ENCODE measurements around the gene QRFP.

The QRFP gene

GRCh38 chr9:130895481-130896232 is 955 bp downstream of the QRFP start:
- TF ChIP-seq ZEB2 (tag by site-specific recombination; IDR thresholded peaks at IDR 0.05) (no peak), ZNF449 (tag by site-specific recombination; IDR thresholded peaks at IDR 0.05) (no peak), ZNF560 (tag by site-specific recombination; IDR thresholded peaks at IDR 0.05; ENCODE audit: borderline replicate concordance) (no peak)
- ChIA-PET POLR2A (interaction anchor here (0.6 kb wide), 1 partner anchor 47 kb away, joined by 4 read pairs; no protein-coding TSS in a partner anchor), CTCF (interaction anchor here (0.6 to 2.9 kb wide), 4 partner anchors 29 to 103 kb away, joined by 3 to 13 read pairs (median 4); no protein-coding TSS in a partner anchor)
- Histone ChIP-seq H3K27ac (ENCODE audit: extremely low read depth, low read depth, low read length) (no peak overlapping the region), H3K4me1 (ENCODE audit: control insufficient read depth, insufficient read depth, low read length) (no peaks in the 10 kb centered on the region), H3K4me3 (ENCODE audit: low read depth, low read length) (no peak overlapping the region), H3K36me3 (ENCODE audit: control insufficient read depth in 2 of 2, insufficient read depth in 1 of 2, low read length in 2 of 2) (peaks cover 0 to 28% of the 10 kb centered on the region in 2 experiments; a peak in 1 of 3 replicates), H3K9me3 (ENCODE audit: control insufficient read depth, insufficient read depth, low read depth, low read length) (no peaks in the 10 kb centered on the region)

- Histone ChIP-seq H3K4me3 (ENCODE audit: low read depth, low read length) (no peak overlapping the region), H3K27ac (ENCODE audit: extremely low read depth, low read depth, low read length) (no peak overlapping the region), H3K36me3 (ENCODE audit: control insufficient read depth in 2 of 2, insufficient read depth in 1 of 2, low read length in 2 of 2) (peaks cover 0 to 32% of the 10 kb centered on the region in 2 experiments; a peak in 1 of 3 replicates), H3K9me3 (ENCODE audit: control insufficient read depth, insufficient read depth, low read depth, low read length) (no peaks in the 10 kb centered on the region), H3K4me1 (ENCODE audit: control insufficient read depth, insufficient read depth, low read length) (no peaks in the 10 kb centered on the region)
- ChIA-PET POLR2A (no interaction called here), CTCF (interaction anchor here (0.6 to 2.9 kb wide), 7 partner anchors 25 to 196 kb away, joined by 3 to 13 read pairs (median 7); partner anchors contain the start of gene ABL1)
- TF ChIP-seq ZNF571 (tag by site-specific recombination; IDR thresholded peaks at IDR 0.05) (no peak), ZNF239 (tag by site-specific recombination; IDR thresholded peaks at IDR 0.05) (no peak), ZNF785 (tag by site-specific recombination; IDR thresholded peaks at IDR 0.05) (no peak), ZBTB20 (tag by site-specific recombination; IDR thresholded peaks at IDR 0.05) (no peak), PRDM4 (tag by site-specific recombination; IDR thresholded peaks at IDR 0.05) (no peak), MYNN (tag by site-specific recombination; IDR thresholded peaks at IDR 0.05; ENCODE audit: borderline replicate concordance) (no peak), ZFP41 (tag by site-specific recombination; IDR thresholded peaks at IDR 0.05; ENCODE audit: borderline replicate concordance) (no peak), SP3 (tag by site-specific recombination; IDR thresholded peaks at IDR 0.05) (no peak), ZSCAN23 (tag by site-specific recombination; IDR thresholded peaks at IDR 0.05) (no peak), ZNF23 (tag by site-specific recombination; IDR thresholded peaks at IDR 0.05; ENCODE audit: borderline replicate concordance) (no peak), ZNF830 (tag by site-specific recombination; IDR thresholded peaks at IDR 0.05; ENCODE audit: low read depth) (no peak), ZNF146 (tag by site-specific recombination; IDR thresholded peaks at IDR 0.05) (no peak), ZNF292 (tag by site-specific recombination; IDR thresholded peaks at IDR 0.05; ENCODE audit: borderline replicate concordance, low read depth) (no peak)
Observed at GRCh38 chr9:130895038-130895437, 1.6 kb downstream of the QRFP start.

- Histone ChIP-seq H3K4me3 (ENCODE audit: low read depth, low read length) (no peak overlapping the region), H3K27ac (ENCODE audit: extremely low read depth, low read depth, low read length) (no peak overlapping the region), H3K4me1 (ENCODE audit: control insufficient read depth, insufficient read depth, low read length) (no peaks in the 10 kb centered on the region), H3K9me3 (ENCODE audit: control insufficient read depth, insufficient read depth, low read depth, low read length) (no peaks in the 10 kb centered on the region), H3K36me3 (ENCODE audit: control insufficient read depth in 2 of 2, insufficient read depth in 1 of 2, low read length in 2 of 2) (peaks cover 0 to 36% of the 10 kb centered on the region in 2 experiments; a peak in 1 of 3 replicates)
- no peak for TF ChIP-seq OVOL3 (tag by site-specific recombination; IDR thresholded peaks at IDR 0.05)
- TF ChIP-seq ZNF37A (tag by site-specific recombination; IDR thresholded peaks at IDR 0.05): no peak
- TF ChIP-seq ZIC2 (tag by site-specific recombination; IDR thresholded peaks at IDR 0.05): no peak
- TF ChIP-seq ZNF501 (tag by site-specific recombination; IDR thresholded peaks at IDR 0.05): no peak
- TF ChIP-seq ZBTB44 (tag by site-specific recombination; IDR thresholded peaks at IDR 0.05): no peak
- TF ChIP-seq REPIN1 (tag by site-specific recombination; IDR thresholded peaks at IDR 0.05; ENCODE audit: low read depth): no peak
- TF ChIP-seq ZNF112 (tag by site-specific recombination; IDR thresholded peaks at IDR 0.05): no peak
- no peak for TF ChIP-seq ZNF544 (tag by site-specific recombination; IDR thresholded peaks at IDR 0.05)
- no peak for TF ChIP-seq ZNF621 (tag by site-specific recombination; IDR thresholded peaks at IDR 0.05)
- TF ChIP-seq ZNF426 (tag by site-specific recombination; IDR thresholded peaks at IDR 0.05): no peak
- TF ChIP-seq ZSCAN23 (tag by site-specific recombination; IDR thresholded peaks at IDR 0.05): no peak
- ChIA-PET CTCF (interaction anchor here (0.6 to 2.9 kb wide), 7 partner anchors 25 to 196 kb away, joined by 3 to 13 read pairs (median 7); partner anchors contain the start of gene ABL1), POLR2A (interaction anchor here (0.6 kb wide), 1 partner anchor 34 kb away, joined by 10 read pairs; no protein-coding TSS in a partner anchor)
Observed at GRCh38 chr9:130894546-130894945, 2.1 kb downstream of the QRFP start.

Data from HEK293 (cell line).